HepG2 (cell line): ENCODE measurements around the gene TTC17. TPM values are rescaled to one million over a fixed set of nuclear protein-coding genes. Genes with fewer than 3 reads are reported as not detected.

ENCODE experiments used
- ARNTL ChIP-seq: sonication (generic); formaldehyde crosslinking; IDR thresholded peaks from 2 replicates; pipeline ENCODE4 v1.4.0; 2020; ENCODE audit warnings: mild to moderate bottlenecking, missing genetic modification reagents
- CCDC6 ChIP-seq: sonication (generic); formaldehyde crosslinking; IDR thresholded peaks from 2 replicates; pipeline ENCODE4 v1.8.1; 2022; ENCODE audit warnings: mild to moderate bottlenecking, missing genetic modification reagents, moderate library complexity
- DNMT1 ChIP-seq: sonication (generic); formaldehyde crosslinking; IDR thresholded peaks from 2 replicates; pipeline ENCODE4 v1.5.1; 2020; ENCODE audit warnings: mild to moderate bottlenecking, missing genetic modification reagents
- HOXA9 ChIP-seq: sonication (generic); formaldehyde crosslinking; IDR thresholded peaks from 2 replicates; pipeline ENCODE4 v1.8.1; 2022; ENCODE audit warnings: missing genetic modification reagents, mild to moderate bottlenecking, moderate library complexity, borderline replicate concordance
- KDM4B ChIP-seq: sonication (generic); formaldehyde crosslinking; IDR thresholded peaks from 2 replicates; pipeline ENCODE4 v1.4.0; 2020; ENCODE audit warnings: missing genetic modification reagents
- RFXAP ChIP-seq: sonication (generic); formaldehyde crosslinking; IDR thresholded peaks from 2 replicates; pipeline ENCODE4 v1.4.0; 2020; ENCODE audit warnings: missing genetic modification reagents, borderline replicate concordance
- RXRA ChIP-seq: sonication (generic); formaldehyde crosslinking; IDR thresholded peaks from 2 replicates; pipeline ENCODE4 v1.5.1; 2020; ENCODE audit warnings: missing genetic modification reagents
- SOX5 ChIP-seq: IDR thresholded peaks from 2 replicates; pipeline ENCODE4 v1.6.1; 2016; ENCODE audit warnings: borderline replicate concordance
- SP5 ChIP-seq: IDR thresholded peaks from 2 replicates; pipeline ENCODE4 v1.6.1; 2016; ENCODE audit warnings: low read depth, borderline replicate concordance
- SSRP1 ChIP-seq: IDR thresholded peaks from 2 replicates; pipeline ENCODE4 v1.6.1; 2016; ENCODE audit warnings: control low read depth
- XBP1 ChIP-seq: sonication (generic); formaldehyde crosslinking; IDR thresholded peaks from 2 replicates; pipeline ENCODE4 v1.5.0; 2020; ENCODE audit warnings: missing genetic modification reagents
- ZNF143 ChIP-seq: sonication (generic); formaldehyde crosslinking; IDR thresholded peaks from 2 replicates; pipeline ENCODE4 v1.4.0; 2020; ENCODE audit warnings: missing genetic modification reagents
- ZNF256 ChIP-seq: sonication (generic); formaldehyde crosslinking; conservative IDR thresholded peaks from 2 replicates; pipeline ENCODE4 v1.4.0; 2020; ENCODE audit warnings: missing genetic modification reagents
- ZNF333 ChIP-seq: sonication (generic); formaldehyde crosslinking; IDR thresholded peaks from 2 replicates; pipeline ENCODE4 v1.4.0; 2020; ENCODE audit warnings: mild to moderate bottlenecking, missing genetic modification reagents, borderline replicate concordance
- ZNF598 ChIP-seq: sonication (generic); formaldehyde crosslinking; IDR thresholded peaks from 2 replicates; pipeline ENCODE4 v1.5.1; 2020; ENCODE audit warnings: mild to moderate bottlenecking, missing genetic modification reagents, borderline replicate concordance
- ZNF703 ChIP-seq: sonication (generic); formaldehyde crosslinking; IDR thresholded peaks from 2 replicates; pipeline ENCODE4 v1.5.1; 2020; ENCODE audit warnings: missing genetic modification reagents, mild to moderate bottlenecking, moderate library complexity, borderline replicate concordance
- ZNF790 ChIP-seq: sonication (generic); formaldehyde crosslinking; IDR thresholded peaks from 2 replicates; pipeline ENCODE4 v1.8.0; 2022; ENCODE audit warnings: missing genetic modification reagents, mild to moderate bottlenecking, borderline replicate concordance
- polyA plus RNA-seq, 8 experiments: library from polyadenylated mRNA; depleted of rRNA in 3 of 8; stranded (reverse) in 7 of 8; unstranded in 1 of 8; fragments of >200 nt; fragmentation: Illumina TruSeq in 4 of 8; extraction: Trizol in 4 of 8; gene quantifications; 2 replicates each; pipeline versions ENCODE4 v1.2.1 to v1.2.3, GENCODE V29; 2011 to 2016; ENCODE audit warnings: low read depth in 4 of 8, missing spikeins in 1 of 8, mixed read lengths in 1 of 8; ENCODE audit not compliant: insufficient read depth in 1 of 8
- total RNA-seq, 5 experiments: library from RNA; depleted of rRNA; stranded (reverse); fragments of >200 nt; fragmentation: Illumina TruSeq; extraction: Trizol; gene quantifications; 2 replicates each; pipeline ENCODE4 v1.2.3, GENCODE V29; 2016; ENCODE audit warnings: low read depth in 1 of 5
- TF ChIP-seq, protein P1 (sequence below): sonication (generic); formaldehyde crosslinking; conservative IDR thresholded peaks from 2 replicates; pipeline ENCODE4 v1.5.0; 2020; ENCODE audit warnings: missing genetic modification reagents
- TF ChIP-seq, protein P2 (sequence below): sonication (generic); formaldehyde crosslinking; IDR thresholded peaks from 2 replicates; pipeline ENCODE4 v1.4.0; 2020; ENCODE audit warnings: missing genetic modification reagents, borderline replicate concordance
- TF ChIP-seq, protein P3 (sequence below): sonication (generic); formaldehyde crosslinking; IDR thresholded peaks from 2 replicates; pipeline ENCODE4 v1.4.0; 2020; ENCODE audit warnings: missing genetic modification reagents
- TF ChIP-seq, protein P4 (sequence below): sonication (generic); formaldehyde crosslinking; IDR thresholded peaks from 2 replicates; pipeline ENCODE4 v1.4.0; 2020; ENCODE audit warnings: low read depth, mild to moderate bottlenecking, missing genetic modification reagents
- TF ChIP-seq, protein P5 (sequence below): sonication (generic); formaldehyde crosslinking; IDR thresholded peaks from 2 replicates; pipeline ENCODE4 v1.4.0; 2020; ENCODE audit warnings: missing genetic modification reagents, mild to moderate bottlenecking, borderline replicate concordance

The TTC17 gene
- total and polyA plus RNA-seq, 2 of the 13 experiments (the other 11 are each of a cell fraction or from before 2014, with no cell fraction given), result 55.9 to 99.7 TPM

DNA sequence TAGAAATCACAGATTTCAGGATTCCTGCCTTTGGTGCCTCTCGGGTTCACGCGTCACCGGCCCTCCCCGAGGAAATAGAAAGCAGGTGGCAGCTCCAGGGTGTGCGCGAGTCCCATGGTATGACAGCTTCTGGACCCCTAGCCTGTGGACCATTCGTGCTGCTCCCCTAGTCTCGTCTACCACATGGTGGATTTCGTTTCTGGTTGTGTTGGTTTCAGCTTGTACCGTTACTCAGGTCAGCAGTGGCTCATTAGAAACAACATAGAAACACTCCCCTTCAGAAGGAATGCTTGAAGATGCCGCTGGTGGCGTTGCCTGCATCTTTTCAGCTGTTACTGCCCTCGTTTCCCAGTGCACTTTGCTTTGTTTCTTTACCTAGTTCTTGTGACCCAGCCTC is 700 bp downstream of the TTC17 start (continued):
- TF ChIP-seq, protein P1, sequence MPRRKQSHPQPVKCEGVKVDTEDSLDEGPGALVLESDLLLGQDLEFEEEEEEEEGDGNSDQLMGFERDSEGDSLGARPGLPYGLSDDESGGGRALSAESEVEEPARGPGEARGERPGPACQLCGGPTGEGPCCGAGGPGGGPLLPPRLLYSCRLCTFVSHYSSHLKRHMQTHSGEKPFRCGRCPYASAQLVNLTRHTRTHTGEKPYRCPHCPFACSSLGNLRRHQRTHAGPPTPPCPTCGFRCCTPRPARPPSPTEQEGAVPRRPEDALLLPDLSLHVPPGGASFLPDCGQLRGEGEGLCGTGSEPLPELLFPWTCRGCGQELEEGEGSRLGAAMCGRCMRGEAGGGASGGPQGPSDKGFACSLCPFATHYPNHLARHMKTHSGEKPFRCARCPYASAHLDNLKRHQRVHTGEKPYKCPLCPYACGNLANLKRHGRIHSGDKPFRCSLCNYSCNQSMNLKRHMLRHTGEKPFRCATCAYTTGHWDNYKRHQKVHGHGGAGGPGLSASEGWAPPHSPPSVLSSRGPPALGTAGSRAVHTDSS, result 0 out of 2 replicates have a peak, but pooled peaks have one; percentile 49
- no peak for TF ChIP-seq RXRA
- TF ChIP-seq, protein P2, sequence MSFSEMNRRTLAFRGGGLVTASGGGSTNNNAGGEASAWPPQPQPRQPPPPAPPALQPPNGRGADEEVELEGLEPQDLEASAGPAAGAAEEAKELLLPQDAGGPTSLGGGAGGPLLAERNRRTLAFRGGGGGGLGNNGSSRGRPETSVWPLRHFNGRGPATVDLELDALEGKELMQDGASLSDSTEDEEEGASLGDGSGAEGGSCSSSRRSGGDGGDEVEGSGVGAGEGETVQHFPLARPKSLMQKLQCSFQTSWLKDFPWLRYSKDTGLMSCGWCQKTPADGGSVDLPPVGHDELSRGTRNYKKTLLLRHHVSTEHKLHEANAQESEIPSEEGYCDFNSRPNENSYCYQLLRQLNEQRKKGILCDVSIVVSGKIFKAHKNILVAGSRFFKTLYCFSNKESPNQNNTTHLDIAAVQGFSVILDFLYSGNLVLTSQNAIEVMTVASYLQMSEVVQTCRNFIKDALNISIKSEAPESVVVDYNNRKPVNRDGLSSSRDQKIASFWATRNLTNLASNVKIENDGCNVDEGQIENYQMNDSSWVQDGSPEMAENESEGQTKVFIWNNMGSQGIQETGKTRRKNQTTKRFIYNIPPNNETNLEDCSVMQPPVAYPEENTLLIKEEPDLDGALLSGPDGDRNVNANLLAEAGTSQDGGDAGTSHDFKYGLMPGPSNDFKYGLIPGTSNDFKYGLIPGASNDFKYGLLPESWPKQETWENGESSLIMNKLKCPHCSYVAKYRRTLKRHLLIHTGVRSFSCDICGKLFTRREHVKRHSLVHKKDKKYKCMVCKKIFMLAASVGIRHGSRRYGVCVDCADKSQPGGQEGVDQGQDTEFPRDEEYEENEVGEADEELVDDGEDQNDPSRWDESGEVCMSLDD, result no peak
- no peak for TF ChIP-seq CCDC6
- no peak for TF ChIP-seq ZNF256 (CRISPR knock-in tag)
- TF ChIP-seq, protein P3, sequence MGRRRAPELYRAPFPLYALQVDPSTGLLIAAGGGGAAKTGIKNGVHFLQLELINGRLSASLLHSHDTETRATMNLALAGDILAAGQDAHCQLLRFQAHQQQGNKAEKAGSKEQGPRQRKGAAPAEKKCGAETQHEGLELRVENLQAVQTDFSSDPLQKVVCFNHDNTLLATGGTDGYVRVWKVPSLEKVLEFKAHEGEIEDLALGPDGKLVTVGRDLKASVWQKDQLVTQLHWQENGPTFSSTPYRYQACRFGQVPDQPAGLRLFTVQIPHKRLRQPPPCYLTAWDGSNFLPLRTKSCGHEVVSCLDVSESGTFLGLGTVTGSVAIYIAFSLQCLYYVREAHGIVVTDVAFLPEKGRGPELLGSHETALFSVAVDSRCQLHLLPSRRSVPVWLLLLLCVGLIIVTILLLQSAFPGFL (CRISPR knock-in tag), result no peak
- TF ChIP-seq DNMT1, result no peak
- peak; percentile 57; the same call in 1 of the 2 replicates for TF ChIP-seq ZNF598 (CRISPR knock-in tag)
- no peak for TF ChIP-seq SP5 (CRISPR knock-in tag)
- no peak for TF ChIP-seq HOXA9 (CRISPR knock-in tag)
- no peak for TF ChIP-seq RFXAP (CRISPR knock-in tag)
- TF ChIP-seq ZNF333, result 0 out of 2 replicates have a peak, but pooled peaks have one; percentile 11
- TF ChIP-seq SOX5 (CRISPR knock-in tag), result no peak
- TF ChIP-seq ZNF703 (CRISPR knock-in tag), result no peak
- 0 out of 2 replicates have a peak, but pooled peaks have one; percentile 22 for TF ChIP-seq ZNF790 (CRISPR knock-in tag)
- TF ChIP-seq, protein P4, sequence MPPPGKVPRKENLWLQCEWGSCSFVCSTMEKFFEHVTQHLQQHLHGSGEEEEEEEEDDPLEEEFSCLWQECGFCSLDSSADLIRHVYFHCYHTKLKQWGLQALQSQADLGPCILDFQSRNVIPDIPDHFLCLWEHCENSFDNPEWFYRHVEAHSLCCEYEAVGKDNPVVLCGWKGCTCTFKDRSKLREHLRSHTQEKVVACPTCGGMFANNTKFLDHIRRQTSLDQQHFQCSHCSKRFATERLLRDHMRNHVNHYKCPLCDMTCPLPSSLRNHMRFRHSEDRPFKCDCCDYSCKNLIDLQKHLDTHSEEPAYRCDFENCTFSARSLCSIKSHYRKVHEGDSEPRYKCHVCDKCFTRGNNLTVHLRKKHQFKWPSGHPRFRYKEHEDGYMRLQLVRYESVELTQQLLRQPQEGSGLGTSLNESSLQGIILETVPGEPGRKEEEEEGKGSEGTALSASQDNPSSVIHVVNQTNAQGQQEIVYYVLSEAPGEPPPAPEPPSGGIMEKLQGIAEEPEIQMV (CRISPR knock-in tag), result no peak
- TF ChIP-seq XBP1 (CRISPR knock-in tag), result no peak
- TF ChIP-seq ZNF143 (CRISPR knock-in tag), result peak; percentile 34; the same call in 1 of the 2 replicates
- TF ChIP-seq, protein P5, sequence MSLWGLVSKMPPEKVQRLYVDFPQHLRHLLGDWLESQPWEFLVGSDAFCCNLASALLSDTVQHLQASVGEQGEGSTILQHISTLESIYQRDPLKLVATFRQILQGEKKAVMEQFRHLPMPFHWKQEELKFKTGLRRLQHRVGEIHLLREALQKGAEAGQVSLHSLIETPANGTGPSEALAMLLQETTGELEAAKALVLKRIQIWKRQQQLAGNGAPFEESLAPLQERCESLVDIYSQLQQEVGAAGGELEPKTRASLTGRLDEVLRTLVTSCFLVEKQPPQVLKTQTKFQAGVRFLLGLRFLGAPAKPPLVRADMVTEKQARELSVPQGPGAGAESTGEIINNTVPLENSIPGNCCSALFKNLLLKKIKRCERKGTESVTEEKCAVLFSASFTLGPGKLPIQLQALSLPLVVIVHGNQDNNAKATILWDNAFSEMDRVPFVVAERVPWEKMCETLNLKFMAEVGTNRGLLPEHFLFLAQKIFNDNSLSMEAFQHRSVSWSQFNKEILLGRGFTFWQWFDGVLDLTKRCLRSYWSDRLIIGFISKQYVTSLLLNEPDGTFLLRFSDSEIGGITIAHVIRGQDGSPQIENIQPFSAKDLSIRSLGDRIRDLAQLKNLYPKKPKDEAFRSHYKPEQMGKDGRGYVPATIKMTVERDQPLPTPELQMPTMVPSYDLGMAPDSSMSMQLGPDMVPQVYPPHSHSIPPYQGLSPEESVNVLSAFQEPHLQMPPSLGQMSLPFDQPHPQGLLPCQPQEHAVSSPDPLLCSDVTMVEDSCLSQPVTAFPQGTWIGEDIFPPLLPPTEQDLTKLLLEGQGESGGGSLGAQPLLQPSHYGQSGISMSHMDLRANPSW (CRISPR knock-in tag), result no peak
- no peak for TF ChIP-seq KDM4B
- no peak for TF ChIP-seq ARNTL (CRISPR knock-in tag)
- no peak for TF ChIP-seq SSRP1
